MCF 10A (cell line): Measurements from ENCODE around the gene BPHL. TPM values are rescaled to one million over a fixed set of nuclear protein-coding genes. Genes with fewer than 3 reads are reported as not detected.

ENCODE experiments used
- BruUV-seq: library from RNA; stranded (reverse); fragments of 400-500 nt; replicated peaks from 2 replicates; lab custom pipeline; 2021; lab: Mats Ljungman, UMichigan
- CTCF ChIA-PET: fragments of 300-600 bp; sonication (Branson Sonifier 250); formaldehyde crosslinking; extraction: SDS; loops from one replicate; lab custom pipeline; 2021; ENCODE audit warnings: antibody characterized with exemption, inconsistent platforms; lab: Yijun Ruan, JAX
- POLR2A ChIA-PET: fragments of 300-600, 350-650 bp; sonication (Branson Sonifier 250); formaldehyde crosslinking; extraction: SDS; loops from one replicate; lab custom pipeline; 2020; ENCODE audit warnings: antibody characterized with exemption, inconsistent platforms; lab: Yijun Ruan, JAX
- DNase-seq: peaks from one replicate; pipeline ENCODE4 v3.0.0-alpha.2; 2018; ENCODE audit not compliant: unreplicated experiment
- H3K27ac Mint-ChIP-seq: one replicate; pipeline ENCODE4 v1.8.0; 2022; ENCODE audit warnings: mild to moderate bottlenecking, low read depth, mixed read lengths; ENCODE audit not compliant: unreplicated experiment
- H3K27me3 Mint-ChIP-seq: one replicate; pipeline ENCODE4 v1.8.0; 2022; ENCODE audit warnings: mixed read lengths; ENCODE audit not compliant: insufficient read depth, unreplicated experiment
- H3K36me3 Mint-ChIP-seq: one replicate; pipeline ENCODE4 v1.8.0; 2022; ENCODE audit warnings: mild to moderate bottlenecking, moderate library complexity, mixed read lengths; ENCODE audit not compliant: insufficient read depth, unreplicated experiment
- H3K4me1 Mint-ChIP-seq: one replicate; pipeline ENCODE4 v1.8.0; 2022; ENCODE audit warnings: mixed read lengths; ENCODE audit not compliant: insufficient read depth, unreplicated experiment
- H3K4me3 Mint-ChIP-seq: one replicate; pipeline ENCODE4 v1.8.0; 2022; ENCODE audit warnings: mild to moderate bottlenecking, moderate library complexity, mixed read lengths; ENCODE audit not compliant: unreplicated experiment
- H3K9me3 Mint-ChIP-seq: one replicate; pipeline ENCODE4 v1.8.0; 2022; ENCODE audit warnings: mixed read lengths; ENCODE audit not compliant: unreplicated experiment
- intact Hi-C: fragments of 100-400 bp; cut with micrococcal nuclease; formaldehyde crosslinking; loops from 2 replicates; pipeline ENCODE4 v1.14.1; 2022
- total RNA-seq: library from RNA; stranded (reverse); gene quantifications from 2 replicates; pipeline ENCODE4 v1.2.3, GENCODE V29; 2022
- TF ChIP-seq, protein P1 (sequence below): fragments of 200-600 bp; IDR thresholded peaks from one replicate; pipeline ENCODE4 v1.8.0; 2022; ENCODE audit warnings: antibody characterized with exemption, mild to moderate bottlenecking; ENCODE audit not compliant: unreplicated experiment

Gene BPHL
- total RNA-seq, 1 experiment from 2014 or later = 13.2 TPM

DNA sequence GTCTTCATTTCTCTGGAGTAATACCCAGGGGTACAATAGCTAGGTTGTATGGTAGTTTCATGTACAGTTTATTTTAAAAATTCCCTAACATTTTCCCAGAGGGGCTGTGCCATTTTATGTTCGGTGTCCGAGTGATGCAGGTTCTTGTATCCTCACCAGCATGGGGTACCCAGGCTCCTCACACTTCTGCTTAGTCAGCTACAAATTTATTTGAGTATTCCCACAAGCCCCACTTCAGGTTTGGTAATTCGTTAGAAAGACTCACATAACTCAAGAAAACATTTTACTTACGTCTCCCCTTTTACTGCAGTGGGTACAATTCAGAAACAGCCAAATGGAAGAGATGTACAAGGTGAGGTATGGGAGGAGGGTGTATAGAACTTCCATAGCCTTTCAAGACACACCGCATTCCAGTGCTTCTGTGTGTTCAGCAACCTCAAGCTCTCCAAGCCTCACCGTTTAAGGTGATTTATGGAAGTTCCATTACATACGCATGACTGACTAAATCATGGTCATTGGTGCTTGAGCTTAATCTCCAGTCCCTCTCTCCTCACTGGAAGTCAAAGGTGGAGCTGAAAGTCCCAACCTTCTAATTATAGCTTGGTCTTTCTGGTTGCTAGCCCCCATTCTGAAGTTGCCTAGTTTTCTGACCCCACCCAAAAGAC lies 32.1 kb upstream of the BPHL start:
- Mint-ChIP-seq H3K27ac (no peak overlapping the region), H3K4me1 (no peaks in the 10 kb centered on the region), H3K27me3 (no peaks in the 10 kb centered on the region), H3K4me3 (no peak overlapping the region), H3K36me3 (peaks cover 74% of the 10 kb centered on the region), H3K9me3 (no peaks in the 10 kb centered on the region)
- TF ChIP-seq, protein P1, sequence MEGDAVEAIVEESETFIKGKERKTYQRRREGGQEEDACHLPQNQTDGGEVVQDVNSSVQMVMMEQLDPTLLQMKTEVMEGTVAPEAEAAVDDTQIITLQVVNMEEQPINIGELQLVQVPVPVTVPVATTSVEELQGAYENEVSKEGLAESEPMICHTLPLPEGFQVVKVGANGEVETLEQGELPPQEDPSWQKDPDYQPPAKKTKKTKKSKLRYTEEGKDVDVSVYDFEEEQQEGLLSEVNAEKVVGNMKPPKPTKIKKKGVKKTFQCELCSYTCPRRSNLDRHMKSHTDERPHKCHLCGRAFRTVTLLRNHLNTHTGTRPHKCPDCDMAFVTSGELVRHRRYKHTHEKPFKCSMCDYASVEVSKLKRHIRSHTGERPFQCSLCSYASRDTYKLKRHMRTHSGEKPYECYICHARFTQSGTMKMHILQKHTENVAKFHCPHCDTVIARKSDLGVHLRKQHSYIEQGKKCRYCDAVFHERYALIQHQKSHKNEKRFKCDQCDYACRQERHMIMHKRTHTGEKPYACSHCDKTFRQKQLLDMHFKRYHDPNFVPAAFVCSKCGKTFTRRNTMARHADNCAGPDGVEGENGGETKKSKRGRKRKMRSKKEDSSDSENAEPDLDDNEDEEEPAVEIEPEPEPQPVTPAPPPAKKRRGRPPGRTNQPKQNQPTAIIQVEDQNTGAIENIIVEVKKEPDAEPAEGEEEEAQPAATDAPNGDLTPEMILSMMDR = no peak
- intact Hi-C loops = no loop called here
- ChIA-PET CTCF (interaction anchor here (0.6 to 1.2 kb wide), 2 partner anchors 13 to 58 kb away, joined by 3 to 4 read pairs; no protein-coding TSS in a partner anchor), POLR2A (interaction anchor here (1.2 to 1.3 kb wide), 2 partner anchors 11 to 18 kb away, joined by 3 to 4 read pairs; partner anchors contain the start of gene RIPK1)
- no peak for DNase-seq
- no TSS peak for BruUV-seq

DNA sequence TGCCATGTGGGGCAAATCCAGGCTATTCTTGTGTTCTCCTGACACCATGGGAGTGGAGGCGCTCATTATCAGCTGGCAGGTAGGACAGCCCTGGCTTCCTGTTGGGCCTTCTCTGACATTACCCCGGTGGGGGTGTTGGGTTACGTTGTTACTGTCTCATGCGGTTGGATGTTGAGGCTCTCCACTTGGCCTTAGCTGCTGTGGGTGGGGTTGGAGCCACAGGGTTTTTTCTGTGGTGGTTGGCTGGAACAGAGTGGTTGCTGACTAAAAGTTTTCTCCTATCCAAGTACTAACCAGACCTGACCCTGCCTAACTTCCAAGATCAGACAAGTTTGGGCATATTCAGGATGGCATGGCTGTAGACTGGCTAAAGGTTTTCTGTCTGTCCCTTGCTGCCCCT lies 30.1 kb upstream of the BPHL start:
- ChIA-PET POLR2A (interaction anchor here (0.7 to 1.3 kb wide), 2 partner anchors 15 to 17 kb away, joined by 3 to 4 read pairs; no protein-coding TSS in a partner anchor), CTCF (no interaction called here)
- BruUV-seq = no TSS peak
- no peaks in the 10 kb centered on the region for H3K27me3 Mint-ChIP-seq
- H3K4me1 Mint-ChIP-seq = no peaks in the 10 kb centered on the region
- no peak overlapping the region for H3K4me3 Mint-ChIP-seq
- TF ChIP-seq, protein P1 = no peak
- DNase-seq = no peak
- intact Hi-C loops = no loop called here
- H3K27ac Mint-ChIP-seq = no peak overlapping the region
- H3K36me3 Mint-ChIP-seq = peaks cover 61% of the 10 kb centered on the region
- no peaks in the 10 kb centered on the region for H3K9me3 Mint-ChIP-seq

DNA sequence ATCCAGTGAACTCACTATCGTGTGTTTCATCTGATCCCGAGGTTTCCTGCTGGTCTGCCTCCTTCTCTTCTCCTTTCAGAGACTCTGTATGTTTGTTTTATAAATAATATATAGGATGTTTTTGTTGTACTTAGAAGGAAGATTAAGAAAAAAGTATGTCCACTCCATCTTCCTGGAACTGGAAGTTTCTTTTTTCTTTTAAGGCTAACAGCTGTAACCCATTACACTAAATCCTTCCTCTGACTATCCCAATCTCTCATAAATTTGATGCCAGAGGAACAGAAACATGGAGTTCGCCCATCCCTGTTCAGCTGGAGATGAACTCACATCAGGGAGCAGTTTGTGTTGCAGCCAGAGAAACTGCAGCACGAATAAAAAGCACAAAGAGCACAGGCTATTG lies 29.5 kb upstream of the BPHL start:
- no TSS peak for BruUV-seq
- POLR2A ChIA-PET = interaction anchor here (0.6 to 1.5 kb wide), 5 partner anchors 15 to 1402 kb away, joined by 3 to 4 read pairs (median 4); no protein-coding TSS in a partner anchor
- CTCF ChIA-PET = no interaction called here
- Mint-ChIP-seq H3K36me3 (peaks cover 60% of the 10 kb centered on the region), H3K27me3 (no peaks in the 10 kb centered on the region), H3K27ac (no peak overlapping the region), H3K4me1 (no peaks in the 10 kb centered on the region), H3K4me3 (no peak overlapping the region), H3K9me3 (no peaks in the 10 kb centered on the region)
- no peak for DNase-seq
- intact Hi-C loops = no loop called here
- TF ChIP-seq, protein P1 = no peak

DNA sequence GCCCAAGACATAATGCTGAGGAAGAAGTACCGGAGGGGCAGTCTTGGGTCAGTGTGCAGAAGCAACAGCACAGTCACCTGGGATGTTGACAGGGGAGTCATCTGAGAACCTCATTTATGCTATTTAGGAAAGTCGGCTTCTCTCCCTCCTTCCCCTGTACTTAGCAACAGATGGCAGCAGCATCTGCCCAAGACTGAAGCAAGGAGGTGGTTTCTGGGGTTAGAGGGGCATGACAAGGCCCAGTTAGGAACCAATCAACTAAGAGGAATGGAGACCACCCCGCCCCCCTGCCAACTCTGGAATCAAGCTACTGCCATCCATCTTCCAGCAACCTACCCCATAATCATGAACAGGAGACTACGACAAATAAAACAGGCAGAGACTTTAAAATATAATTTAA lies 28.5 kb upstream of the BPHL start:
- Mint-ChIP-seq H3K9me3 (no peaks in the 10 kb centered on the region), H3K27ac (no peak overlapping the region), H3K36me3 (peaks cover 54% of the 10 kb centered on the region), H3K27me3 (no peaks in the 10 kb centered on the region), H3K4me1 (no peaks in the 10 kb centered on the region), H3K4me3 (no peak overlapping the region)
- ChIA-PET POLR2A (interaction anchor here (1.1 to 1.5 kb wide), 2 partner anchors 27 to 365 kb away, joined by 4 read pairs; no protein-coding TSS in a partner anchor), CTCF (no interaction called here)
- TF ChIP-seq, protein P1 = no peak
- intact Hi-C loops = no loop called here
- no peak for DNase-seq
- BruUV-seq = no TSS peak
